ENCODE data around the gene NCF4. TPM values are rescaled to one million over a fixed set of nuclear protein-coding genes. Genes with fewer than 3 reads are reported as not detected.
A peak's percentile ranks its signal among the peaks of the same experiment; 100 is the strongest.

The NCF4 gene
- total and polyA plus RNA-seq, 12 donors: 1.1 to 18.9 (median 3.6) TPM

DNA sequence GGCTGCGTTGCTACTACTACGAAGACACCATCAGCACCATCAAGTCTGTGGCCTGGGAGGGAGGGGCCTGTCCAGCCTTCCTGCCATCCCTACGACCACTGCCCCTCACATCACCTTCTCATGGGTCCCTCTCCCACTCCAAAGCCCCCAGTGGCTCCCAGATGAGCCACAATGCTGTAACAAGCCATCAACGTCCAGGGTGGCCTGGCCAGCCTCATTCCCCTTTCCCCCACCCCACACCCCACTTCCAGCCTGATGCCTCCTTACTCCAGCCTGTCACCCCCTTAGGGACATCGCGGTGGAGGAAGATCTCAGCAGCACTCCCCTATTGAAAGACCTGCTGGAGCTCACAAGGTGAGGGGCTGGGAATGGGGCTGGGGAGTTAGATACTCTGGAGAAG, 14.9 kb downstream of the NCF4 start:
- intact Hi-C loops (cut with DNase I): loop anchor here in 4 of 10 donors (5.0 to 10.0 kb wide), 3 partner anchors 99 to 169 kb away; no protein-coding TSS in a partner anchor
- ATAC-seq (no peak), DNase-seq (no peak)
- Histone ChIP-seq H3K36me3 (peaks cover 0 to 52% (median 0%) of the 10 kb centered on the region in 9 donors), H3K9me3 (peaks cover 0 to 11% (median 0%) of the 10 kb centered on the region in 11 donors), H3K4me1 (peaks cover 0 to 28% (median 16%) of the 10 kb centered on the region in 9 donors), H3K27me3 (peaks cover 0 to 24% (median 11%) of the 10 kb centered on the region in 7 donors), H3K27ac (peak overlapping the region in 1 of 10 donors; percentile 87), H3K4me3 (no peak overlapping the region)
- WGBS, 2 donors: 70 to 81% methylated on average over 6 of the region's 6 CpGs
- no peak for TF ChIP-seq CTCF (IDR thresholded peaks at IDR 0.05)

GRCh38 chr22:36879775-36880174, 19.0 kb downstream of the NCF4 start:
- H3K9me3 ChIP-seq: peaks cover 0 to 35% (median 15%) of the 10 kb centered on the region in 11 donors
- H3K4me1 ChIP-seq: peaks cover 0 to 17% (median under 1%) of the 10 kb centered on the region in 9 donors
- intact Hi-C loops (cut with DNase I): loop anchor here in 4 of 10 donors (5.0 to 10.0 kb wide), 3 partner anchors 95 to 165 kb away; no protein-coding TSS in a partner anchor
- H3K27ac ChIP-seq: no peak overlapping the region
- TF ChIP-seq CTCF (IDR thresholded peaks at IDR 0.05): no peak
- no peak overlapping the region for H3K4me3 ChIP-seq
- ATAC-seq (no peak), DNase-seq (no peak)
- 59 to 70% methylated on average over 7 of the region's 7 CpGs for WGBS, 2 donors
- H3K36me3 ChIP-seq: peaks cover 0 to 34% (median 0%) of the 10 kb centered on the region in 9 donors
- peaks cover 0 to 16% (median 7%) of the 10 kb centered on the region in 7 donors for H3K27me3 ChIP-seq

DNA sequence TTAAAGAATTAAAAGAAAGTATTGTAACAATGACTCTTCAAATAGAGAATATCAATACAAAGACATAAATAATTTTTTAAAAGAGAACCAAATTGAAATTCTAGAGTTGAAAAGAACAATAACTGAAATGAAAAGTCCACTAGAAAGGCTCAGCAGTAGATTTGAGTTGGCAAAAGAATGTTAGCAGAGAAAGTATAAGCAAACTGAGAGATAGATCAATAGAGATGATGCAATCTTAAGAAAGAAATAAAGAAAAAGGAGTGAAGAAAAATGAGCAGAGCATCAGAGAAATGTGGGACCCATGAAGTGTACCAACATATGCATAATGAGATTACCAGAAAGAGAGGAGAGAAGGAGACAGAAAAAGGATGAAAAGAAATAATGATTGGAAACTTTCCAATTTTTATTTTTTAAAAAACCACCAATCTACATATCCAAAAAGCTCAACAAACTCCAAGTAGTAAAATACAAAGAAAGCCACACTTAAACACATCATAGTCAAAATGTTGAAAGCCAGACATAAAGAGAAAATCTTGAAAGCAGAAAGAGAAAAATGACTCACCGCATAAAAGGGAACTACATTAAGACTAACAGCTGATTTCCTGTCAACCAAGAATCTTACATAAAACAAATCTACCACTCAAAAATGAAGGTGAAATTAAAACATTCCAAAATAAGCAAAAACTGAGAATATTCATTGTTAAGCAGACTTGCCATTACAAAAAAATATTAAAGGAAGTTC, 20.9 kb downstream of the NCF4 start:
- peaks cover 0 to 20% (median 0%) of the 10 kb centered on the region in 9 donors for H3K4me1 ChIP-seq
- peaks cover 0 to 15% (median 0%) of the 10 kb centered on the region in 9 donors for H3K36me3 ChIP-seq
- ATAC-seq (no peak), DNase-seq (no peak)
- H3K27ac ChIP-seq: peak overlapping the region in 1 of 10 donors; percentile 7
- 89 to 91% methylated on average over 1 of the region's 1 CpG for WGBS, 2 donors
- H3K9me3 ChIP-seq: peaks cover 0 to 35% (median 15%) of the 10 kb centered on the region in 11 donors
- intact Hi-C loops (cut with DNase I): no loop called here
- H3K27me3 ChIP-seq: peaks cover 0 to 26% (median 7%) of the 10 kb centered on the region in 7 donors
- H3K4me3 ChIP-seq: no peak overlapping the region
- no peak for TF ChIP-seq CTCF (IDR thresholded peaks at IDR 0.05)

- H3K9me3 ChIP-seq: peaks cover 0 to 35% (median 15%) of the 10 kb centered on the region in 11 donors
- TF ChIP-seq CTCF (IDR thresholded peaks at IDR 0.05): no peak
- peaks cover 0 to 20% (median 0%) of the 10 kb centered on the region in 9 donors for H3K4me1 ChIP-seq
- H3K27ac ChIP-seq: peak overlapping the region in 1 of 10 donors; percentile 42
- 55 to 61% methylated on average over 5 of the region's 5 CpGs for WGBS, 2 donors
- peaks cover 0 to 17% (median 0%) of the 10 kb centered on the region in 7 donors for H3K27me3 ChIP-seq
- no peaks in the 10 kb centered on the region for H3K36me3 ChIP-seq
- DNase-seq (no peak), ATAC-seq (no peak)
- intact Hi-C loops (cut with DNase I): no loop called here
- no peak overlapping the region for H3K4me3 ChIP-seq
Measured at GRCh38 chr22:36884349-36885158, 23.7 kb downstream of the NCF4 start.

All from heart right ventricle (tissue), 16 donors.